MCF 10A (cell line): ENCODE data around the gene IL16. TPM values are rescaled to one million over a fixed set of nuclear protein-coding genes. Genes with fewer than 3 reads are reported as not detected.

Source experiments
- BruUV-seq: library from RNA; stranded (reverse); fragments of 400-500 nt; replicated peaks from 2 replicates; lab custom pipeline; 2021; lab: Mats Ljungman, UMichigan
- CTCF ChIA-PET: fragments of 300-600 bp; sonication (Branson Sonifier 250); formaldehyde crosslinking; extraction: SDS; loops from one replicate; lab custom pipeline; 2021; ENCODE audit warnings: antibody characterized with exemption, inconsistent platforms; lab: Yijun Ruan, JAX
- POLR2A ChIA-PET: fragments of 300-600, 350-650 bp; sonication (Branson Sonifier 250); formaldehyde crosslinking; extraction: SDS; loops from one replicate; lab custom pipeline; 2020; ENCODE audit warnings: antibody characterized with exemption, inconsistent platforms; lab: Yijun Ruan, JAX
- DNase-seq: peaks from one replicate; pipeline ENCODE4 v3.0.0-alpha.2; 2018; ENCODE audit not compliant: unreplicated experiment
- H3K27ac Mint-ChIP-seq: one replicate; pipeline ENCODE4 v1.8.0; 2022; ENCODE audit warnings: mild to moderate bottlenecking, low read depth, mixed read lengths; ENCODE audit not compliant: unreplicated experiment
- H3K27me3 Mint-ChIP-seq: one replicate; pipeline ENCODE4 v1.8.0; 2022; ENCODE audit warnings: mixed read lengths; ENCODE audit not compliant: insufficient read depth, unreplicated experiment
- H3K36me3 Mint-ChIP-seq: one replicate; pipeline ENCODE4 v1.8.0; 2022; ENCODE audit warnings: mild to moderate bottlenecking, moderate library complexity, mixed read lengths; ENCODE audit not compliant: insufficient read depth, unreplicated experiment
- H3K4me1 Mint-ChIP-seq: one replicate; pipeline ENCODE4 v1.8.0; 2022; ENCODE audit warnings: mixed read lengths; ENCODE audit not compliant: insufficient read depth, unreplicated experiment
- H3K4me3 Mint-ChIP-seq: one replicate; pipeline ENCODE4 v1.8.0; 2022; ENCODE audit warnings: mild to moderate bottlenecking, moderate library complexity, mixed read lengths; ENCODE audit not compliant: unreplicated experiment
- H3K9me3 Mint-ChIP-seq: one replicate; pipeline ENCODE4 v1.8.0; 2022; ENCODE audit warnings: mixed read lengths; ENCODE audit not compliant: unreplicated experiment
- intact Hi-C: fragments of 100-400 bp; cut with micrococcal nuclease; formaldehyde crosslinking; loops from 2 replicates; pipeline ENCODE4 v1.14.1; 2022
- total RNA-seq: library from RNA; stranded (reverse); gene quantifications from 2 replicates; pipeline ENCODE4 v1.2.3, GENCODE V29; 2022
- TF ChIP-seq, protein P1 (sequence below): fragments of 200-600 bp; IDR thresholded peaks from one replicate; pipeline ENCODE4 v1.8.0; 2022; ENCODE audit warnings: antibody characterized with exemption, mild to moderate bottlenecking; ENCODE audit not compliant: unreplicated experiment

IL16 gene
- total RNA-seq, 1 experiment from 2014 or later = 0.72 TPM

DNA sequence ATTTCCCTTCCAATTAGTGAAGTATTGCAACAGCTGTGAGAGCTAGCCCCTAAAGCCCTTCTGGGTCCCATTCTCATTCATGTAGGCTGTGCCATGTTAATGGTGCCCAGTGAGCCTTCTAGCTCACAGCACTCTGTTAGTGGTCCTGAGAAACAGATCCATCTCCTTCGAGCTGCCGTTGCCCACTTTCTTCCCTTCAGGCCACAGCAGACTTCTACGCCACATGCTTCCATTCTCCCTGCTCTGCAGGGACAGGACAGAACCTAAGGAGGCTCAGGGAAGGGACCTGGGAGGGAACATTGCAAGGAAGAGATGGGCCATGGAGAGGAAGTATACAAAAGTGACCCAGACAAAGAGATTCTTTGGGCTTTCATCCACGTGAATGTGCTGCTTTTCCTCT, 139.0 kb downstream of the IL16 start:
- Mint-ChIP-seq H3K27ac (no peak overlapping the region), H3K4me1 (peaks cover 24% of the 10 kb centered on the region), H3K27me3 (no peaks in the 10 kb centered on the region), H3K9me3 (no peaks in the 10 kb centered on the region), H3K36me3 (no peaks in the 10 kb centered on the region), H3K4me3 (no peak overlapping the region)
- CTCF ChIA-PET = interaction anchor here (0.6 to 3.2 kb wide), 8 partner anchors 9 to 226 kb away, joined by 3 to 12 read pairs (median 4); partner anchors contain the start of gene STARD5
- intact Hi-C loops = loop anchor here (1.0 kb wide), 1 partner anchor 60 kb away; no protein-coding TSS in a partner anchor
- BruUV-seq = no TSS peak
- TF ChIP-seq, protein P1, sequence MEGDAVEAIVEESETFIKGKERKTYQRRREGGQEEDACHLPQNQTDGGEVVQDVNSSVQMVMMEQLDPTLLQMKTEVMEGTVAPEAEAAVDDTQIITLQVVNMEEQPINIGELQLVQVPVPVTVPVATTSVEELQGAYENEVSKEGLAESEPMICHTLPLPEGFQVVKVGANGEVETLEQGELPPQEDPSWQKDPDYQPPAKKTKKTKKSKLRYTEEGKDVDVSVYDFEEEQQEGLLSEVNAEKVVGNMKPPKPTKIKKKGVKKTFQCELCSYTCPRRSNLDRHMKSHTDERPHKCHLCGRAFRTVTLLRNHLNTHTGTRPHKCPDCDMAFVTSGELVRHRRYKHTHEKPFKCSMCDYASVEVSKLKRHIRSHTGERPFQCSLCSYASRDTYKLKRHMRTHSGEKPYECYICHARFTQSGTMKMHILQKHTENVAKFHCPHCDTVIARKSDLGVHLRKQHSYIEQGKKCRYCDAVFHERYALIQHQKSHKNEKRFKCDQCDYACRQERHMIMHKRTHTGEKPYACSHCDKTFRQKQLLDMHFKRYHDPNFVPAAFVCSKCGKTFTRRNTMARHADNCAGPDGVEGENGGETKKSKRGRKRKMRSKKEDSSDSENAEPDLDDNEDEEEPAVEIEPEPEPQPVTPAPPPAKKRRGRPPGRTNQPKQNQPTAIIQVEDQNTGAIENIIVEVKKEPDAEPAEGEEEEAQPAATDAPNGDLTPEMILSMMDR = no peak
- DNase-seq = no peak
- POLR2A ChIA-PET = interaction anchor here (0.8 to 1.1 kb wide), 3 partner anchors 10 to 23 kb away, joined by 3 to 5 read pairs (median 3); partner anchors contain the start of gene STARD5

DNA sequence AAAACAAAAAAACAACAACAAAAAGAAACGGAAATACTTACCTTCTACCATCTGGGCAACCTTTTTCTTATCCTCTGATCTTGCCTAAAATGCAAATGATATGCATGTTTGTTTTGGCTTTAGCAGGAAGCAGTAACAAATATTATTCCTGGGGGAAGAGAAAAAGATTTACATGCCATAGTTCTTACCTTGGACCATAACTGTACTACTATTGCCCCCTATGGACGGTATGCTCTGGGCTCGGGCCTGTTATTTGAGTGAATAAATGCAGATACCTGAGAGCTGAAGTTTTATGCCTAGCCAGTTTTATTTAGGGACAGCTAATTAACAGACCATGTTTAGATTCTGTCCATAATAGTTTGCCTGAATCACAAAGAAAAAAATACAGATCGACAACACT, 139.9 kb downstream of the IL16 start:
- Mint-ChIP-seq H3K27me3 (no peaks in the 10 kb centered on the region), H3K36me3 (no peaks in the 10 kb centered on the region), H3K27ac (no peak overlapping the region), H3K9me3 (no peaks in the 10 kb centered on the region), H3K4me1 (peaks cover 24% of the 10 kb centered on the region), H3K4me3 (no peak overlapping the region)
- ChIA-PET CTCF (interaction anchor here (1.6 to 3.2 kb wide), 2 partner anchors 61 to 70 kb away, joined by 6 to 12 read pairs; no protein-coding TSS in a partner anchor), POLR2A (interaction anchor here (0.6 to 1.1 kb wide), 2 partner anchors 9 to 1459 kb away, joined by 5 to 6 read pairs; no protein-coding TSS in a partner anchor)
- peak; percentile 57 for DNase-seq
- TF ChIP-seq, protein P1 = peak; percentile 14
- no TSS peak for BruUV-seq
- intact Hi-C loops = loop anchor here (1.0 kb wide), 1 partner anchor 61 kb away; no protein-coding TSS in a partner anchor

DNA sequence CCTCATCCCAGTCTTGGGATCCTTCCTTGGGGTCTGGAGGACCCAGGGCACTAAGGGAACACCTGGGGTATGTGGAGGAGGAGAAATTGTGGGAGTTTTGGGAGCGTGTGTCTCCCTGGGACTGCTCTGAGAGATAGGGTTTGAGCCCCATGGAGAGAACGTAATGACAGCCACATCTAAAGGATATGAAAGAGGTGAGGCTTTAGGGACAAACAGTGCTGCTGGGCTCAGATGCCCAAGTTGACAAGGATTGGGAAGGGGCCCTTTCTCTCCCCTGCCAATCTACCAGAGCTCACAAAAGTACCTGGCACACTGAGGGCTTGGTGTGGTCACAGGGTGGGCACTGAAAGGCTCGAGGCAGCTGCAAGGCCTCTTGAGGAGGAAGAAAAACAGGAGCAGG, 140.6 kb downstream of the IL16 start:
- ChIA-PET CTCF (interaction anchor here (3.2 kb wide), 1 partner anchor 62 kb away, joined by 12 read pairs; no protein-coding TSS in a partner anchor), POLR2A (interaction anchor here (1.0 to 2.7 kb wide), 4 partner anchors 10 to 42 kb away, joined by 3 to 11 read pairs (median 4); partner anchors contain the start of gene STARD5)
- no peaks in the 10 kb centered on the region for H3K27me3 Mint-ChIP-seq
- H3K4me1 Mint-ChIP-seq = peaks cover 24% of the 10 kb centered on the region
- intact Hi-C loops = no loop called here
- no peaks in the 10 kb centered on the region for H3K9me3 Mint-ChIP-seq
- TF ChIP-seq, protein P1 = no peak
- DNase-seq = no peak
- H3K4me3 Mint-ChIP-seq = no peak overlapping the region
- no peak overlapping the region for H3K27ac Mint-ChIP-seq
- no peaks in the 10 kb centered on the region for H3K36me3 Mint-ChIP-seq
- BruUV-seq = no TSS peak

DNA sequence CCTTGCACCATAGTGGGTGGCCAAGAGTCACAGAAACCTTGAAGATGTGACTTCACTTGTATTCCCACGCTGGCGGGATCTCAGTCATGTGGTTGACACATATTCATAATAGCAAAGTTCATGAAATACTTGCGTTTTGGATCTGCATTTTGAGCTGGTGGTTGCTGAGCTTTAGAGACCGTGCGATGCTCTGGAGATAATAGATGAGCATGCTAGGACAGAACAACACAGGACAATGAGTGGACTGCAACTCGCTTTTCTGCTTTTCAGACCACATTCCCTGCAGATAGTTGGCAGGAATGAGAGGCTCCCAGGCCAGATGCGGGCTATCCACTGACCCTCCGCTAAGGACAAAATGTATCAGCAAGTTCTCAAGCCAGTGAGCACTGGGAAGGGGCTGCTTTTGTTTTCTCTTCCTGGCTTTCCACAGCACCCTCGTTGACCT, 141.1 kb downstream of the IL16 start:
- ChIA-PET POLR2A (interaction anchor here (0.7 to 2.7 kb wide), 5 partner anchors 10 to 57 kb away, joined by 3 to 11 read pairs (median 3); partner anchors contain the start of gene STARD5), CTCF (interaction anchor here (1.1 to 3.2 kb wide), 2 partner anchors 62 to 71 kb away, joined by 5 to 12 read pairs; no protein-coding TSS in a partner anchor)
- Mint-ChIP-seq H3K9me3 (no peaks in the 10 kb centered on the region), H3K36me3 (no peaks in the 10 kb centered on the region), H3K4me3 (no peak overlapping the region), H3K4me1 (peaks cover 24% of the 10 kb centered on the region), H3K27ac (peak overlapping the region; percentile 31), H3K27me3 (no peaks in the 10 kb centered on the region)
- intact Hi-C loops = loop anchor here (1.0 to 2.0 kb wide), 2 partner anchors 40 to 63 kb away; no protein-coding TSS in a partner anchor
- BruUV-seq = no TSS peak
- no peak for DNase-seq
- TF ChIP-seq, protein P1 = no peak
